Esophagus (tissue), 2 donors: Measurements from ENCODE around the gene CDHR1. TPM values are rescaled to one million over a fixed set of nuclear protein-coding genes. Genes with fewer than 3 reads are reported as not detected.
A peak's percentile ranks its signal among the peaks of the same experiment; 100 is the strongest.

Experiments
- H3K27ac ChIP-seq, 2 donors: one replicate each; pipeline ENCODE4 v1.5.1; 2013; ENCODE audit warnings: low read depth in 2 of 2, mild to moderate bottlenecking in 2 of 2, inconsistent platforms in 1 of 2, low read length in 1 of 2, moderate library complexity in 1 of 2
- H3K27me3 ChIP-seq, 2 donors: one replicate each; pipeline ENCODE4 v1.6.1; 2013; ENCODE audit warnings: low read length in 2 of 2, control low read depth in 1 of 2, mild to moderate bottlenecking in 1 of 2; ENCODE audit not compliant: insufficient read depth in 2 of 2, control insufficient read depth in 1 of 2
- H3K36me3 ChIP-seq, 2 donors: one replicate each; pipeline ENCODE4 v1.6.1; 2013; ENCODE audit warnings: low read length in 1 of 2; ENCODE audit not compliant: control insufficient read depth in 2 of 2, insufficient read depth in 2 of 2
- H3K4me1 ChIP-seq, 2 donors: one replicate each; pipeline ENCODE4 v1.6.1; 2013; ENCODE audit warnings: low read length in 1 of 2; ENCODE audit not compliant: control insufficient read depth in 2 of 2, insufficient read depth in 2 of 2
- H3K4me3 ChIP-seq, 2 donors: one replicate each; pipeline ENCODE4 v1.5.1; 2013; ENCODE audit warnings: low read length in 2 of 2, mild to moderate bottlenecking in 2 of 2, low read depth in 1 of 2, moderate library complexity in 1 of 2
- H3K9me3 ChIP-seq, 2 donors: one replicate each; pipeline ENCODE4 v1.6.1; 2013; ENCODE audit warnings: mild to moderate bottlenecking in 2 of 2, low read depth in 1 of 2, low read length in 1 of 2, moderate library complexity in 1 of 2; ENCODE audit not compliant: control insufficient read depth in 2 of 2, insufficient read depth in 1 of 2
- WGBS, 2 donors: extraction: QIAGEN DNeasy Blood & Tissue Kit; methylation state at CpG; one replicate each; pipeline ENCODE4 v1.1.7; 2013; 5-methylcytosine and 5-hydroxymethylcytosine counted together
- polyA plus RNA-seq, 2 donors: library from polyadenylated mRNA; stranded (reverse); fragments of 200-250 nt; gene quantifications; one replicate each; pipeline ENCODE4 v1.2.3, GENCODE V29; 2013
- donor health status: healthy with polysubstance abuse.
- donor health status: Bipolar disorder and iron deficiency.

The CDHR1 gene
- polyA plus RNA-seq, 2 donors: 5.0 to 16.1 TPM

DNA sequence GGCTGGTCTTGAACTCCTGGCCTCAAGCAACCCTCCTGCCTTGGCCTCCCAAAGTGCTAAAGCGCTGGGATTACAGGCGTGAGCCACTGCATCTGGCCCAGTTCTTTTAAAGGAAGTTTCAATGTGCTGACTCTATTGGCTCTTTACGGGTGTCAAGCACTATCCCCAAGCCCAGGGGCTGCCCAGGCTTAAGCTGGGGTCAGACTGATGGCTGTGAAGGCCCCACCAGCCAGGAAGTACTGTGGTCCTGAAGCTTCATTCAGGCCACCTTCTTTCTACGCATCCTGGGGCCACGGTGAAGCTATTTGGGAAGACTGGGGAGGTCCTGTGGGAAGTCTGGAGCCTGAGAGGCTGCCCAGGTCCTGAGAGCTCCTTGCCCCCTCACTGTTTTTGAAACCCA is 12.7 kb upstream of the CDHR1 start:
- WGBS, 2 donors: 85 to 94% methylated on average over 5 of the region's 5 CpGs
- peaks cover 0 to 24% of the 10 kb centered on the region in 2 donors for H3K4me1 ChIP-seq
- no peaks in the 10 kb centered on the region for H3K27me3 ChIP-seq

DNA sequence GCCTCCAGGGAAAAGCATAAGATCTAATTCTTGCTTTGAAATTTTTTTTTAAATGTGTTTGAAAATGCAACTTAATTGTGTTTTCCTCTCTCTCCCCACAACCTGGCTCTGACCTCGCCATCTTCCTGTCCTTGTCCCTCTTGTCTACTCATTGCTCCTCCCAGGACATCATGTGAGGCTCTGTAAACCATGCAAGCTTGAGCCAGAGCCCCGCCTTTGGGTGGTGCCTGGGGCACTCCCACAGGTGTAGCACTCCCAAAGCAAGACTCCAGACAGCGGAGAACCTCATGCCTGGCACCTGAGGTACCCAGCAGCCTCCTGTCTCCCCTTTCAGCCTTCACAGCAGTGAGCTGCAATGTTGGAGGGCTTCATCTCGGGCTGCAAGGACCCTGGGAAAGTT is 9.8 kb upstream of the CDHR1 start:
- H3K9me3 ChIP-seq: no peaks in the 10 kb centered on the region
- H3K36me3 ChIP-seq: no peaks in the 10 kb centered on the region
- H3K4me1 ChIP-seq: peaks cover 0 to 2% of the 10 kb centered on the region in 2 donors
- WGBS, 2 donors: 47 to 57% methylated on average over 4 of the region's 4 CpGs
- H3K27ac ChIP-seq: peak overlapping the region in 1 of 2 donors; percentile 19
- H3K4me3 ChIP-seq: no peak overlapping the region
- H3K27me3 ChIP-seq: no peaks in the 10 kb centered on the region

More for the DNA sequence above, 12.7 kb upstream of the CDHR1 start:
- Histone ChIP-seq H3K36me3 (peaks cover 0 to 1% of the 10 kb centered on the region in 2 donors), H3K9me3 (peaks cover 0 to 3% of the 10 kb centered on the region in 2 donors), H3K4me3 (no peak overlapping the region), H3K27ac (no peak overlapping the region)

DNA sequence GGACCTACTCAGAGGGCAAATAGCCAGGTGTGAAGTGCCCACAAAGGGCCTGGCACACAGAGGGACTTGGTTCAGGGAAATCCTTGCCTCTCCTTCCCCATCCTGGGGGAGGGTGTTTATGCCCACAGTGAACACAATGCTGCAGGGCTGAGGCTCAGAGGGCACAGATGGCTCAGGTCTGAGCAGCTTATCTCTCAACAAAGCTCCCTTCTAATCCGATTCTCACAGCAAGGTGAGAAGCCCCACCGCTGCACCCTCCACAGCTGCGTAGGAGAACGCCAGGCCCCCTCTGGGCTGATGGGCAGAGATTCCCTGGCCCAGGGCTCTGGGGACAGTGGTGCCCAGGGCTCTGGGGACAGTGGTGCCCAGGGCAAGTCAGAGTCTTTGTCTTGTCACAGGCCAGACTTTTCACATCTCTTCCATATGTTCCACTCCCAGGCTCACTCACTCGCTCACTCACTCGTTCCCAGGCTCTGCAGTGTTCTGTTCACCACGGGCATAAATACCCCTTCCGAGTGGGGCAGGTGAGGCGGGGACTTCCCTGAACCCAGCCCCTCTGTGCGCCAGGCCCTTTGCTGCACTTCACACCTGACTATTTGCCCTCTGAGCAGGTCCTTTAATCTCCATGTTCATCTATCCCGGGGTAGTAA is 8.7 kb upstream of the CDHR1 start:
- Histone ChIP-seq H3K4me1 (peaks cover 0 to 2% of the 10 kb centered on the region in 2 donors), H3K4me3 (no peak overlapping the region), H3K36me3 (no peaks in the 10 kb centered on the region), H3K27me3 (no peaks in the 10 kb centered on the region), H3K9me3 (no peaks in the 10 kb centered on the region), H3K27ac (no peak overlapping the region)
- WGBS, 2 donors: 74 to 75% methylated on average over 11 of the region's 11 CpGs

DNA sequence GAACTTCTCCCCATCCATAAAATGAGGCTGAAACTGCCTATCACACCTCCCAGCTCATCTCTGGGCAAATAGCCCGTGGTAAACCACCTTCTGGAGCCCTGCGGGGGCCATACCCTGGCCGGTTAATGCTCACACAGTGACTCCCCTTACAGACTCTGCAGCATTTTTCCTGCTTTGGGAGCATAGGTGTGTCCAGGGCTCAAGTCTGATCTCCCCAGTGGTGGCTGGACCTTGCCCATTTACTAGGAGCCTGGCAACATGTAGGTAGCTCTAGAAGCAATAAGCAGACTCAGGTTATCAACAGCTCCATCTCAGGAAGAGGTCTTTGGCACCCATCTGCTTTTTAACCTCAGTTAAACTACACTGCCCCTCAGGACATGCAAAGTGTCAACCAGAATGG is 5.5 kb upstream of the CDHR1 start:
- 73 to 82% methylated on average over 3 of the region's 3 CpGs for WGBS, 2 donors
- Histone ChIP-seq H3K27me3 (no peaks in the 10 kb centered on the region), H3K9me3 (no peaks in the 10 kb centered on the region)

DNA sequence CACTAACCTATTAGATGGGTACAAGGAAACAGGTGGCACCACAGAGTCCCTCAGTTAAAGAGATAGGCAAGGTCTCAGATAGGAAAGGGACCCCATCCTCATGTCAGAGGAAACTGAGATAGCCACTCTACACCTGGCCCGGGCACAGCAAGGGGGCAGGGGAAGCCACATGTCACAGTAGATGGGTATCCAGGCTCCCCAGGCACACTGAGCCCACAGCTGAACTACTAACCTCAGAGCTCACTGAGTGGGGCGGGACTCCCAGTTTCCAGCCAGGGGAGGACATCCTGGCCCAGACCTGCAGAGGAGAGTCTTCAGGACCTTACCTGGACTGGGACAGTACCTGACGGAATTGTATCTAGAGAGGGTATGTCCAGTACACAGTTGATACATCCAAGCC is 3.7 kb upstream of the CDHR1 start:
- no peak overlapping the region for H3K27ac ChIP-seq
- H3K36me3 ChIP-seq: no peaks in the 10 kb centered on the region
- H3K9me3 ChIP-seq: no peaks in the 10 kb centered on the region
- no peaks in the 10 kb centered on the region for H3K27me3 ChIP-seq
- H3K4me3 ChIP-seq: no peak overlapping the region
- 71 to 87% methylated on average over 3 of the region's 3 CpGs for WGBS, 2 donors
- H3K4me1 ChIP-seq: peaks cover 14 to 19% of the 10 kb centered on the region in 2 donors

More for the DNA sequence above, 5.5 kb upstream of the CDHR1 start:
- Histone ChIP-seq H3K4me3 (no peak overlapping the region), H3K36me3 (no peaks in the 10 kb centered on the region), H3K4me1 (peaks cover 0 to 10% of the 10 kb centered on the region in 2 donors), H3K27ac (no peak overlapping the region)

DNA sequence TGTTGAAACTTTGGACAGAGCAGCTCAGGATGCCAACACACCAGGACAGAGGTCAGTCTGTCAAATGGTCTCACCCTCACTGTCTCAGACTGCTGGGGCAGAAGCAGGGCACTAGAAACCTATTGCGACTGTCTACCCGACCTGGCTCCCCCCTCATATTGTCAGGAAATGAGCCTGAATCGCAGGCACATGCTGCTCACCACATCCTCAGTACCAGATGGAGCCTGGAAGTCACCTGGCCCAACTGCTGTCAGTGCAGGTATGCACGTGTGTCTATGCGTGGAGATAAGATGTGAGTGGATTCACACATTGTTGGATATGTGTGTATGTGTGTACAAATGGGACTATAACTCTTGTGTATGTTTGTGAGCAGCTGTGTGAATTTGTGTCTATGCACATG is 3.2 kb upstream of the CDHR1 start:
- Histone ChIP-seq H3K27me3 (no peaks in the 10 kb centered on the region), H3K9me3 (no peaks in the 10 kb centered on the region), H3K36me3 (no peaks in the 10 kb centered on the region), H3K4me1 (peaks cover 14 to 19% of the 10 kb centered on the region in 2 donors), H3K27ac (no peak overlapping the region), H3K4me3 (no peak overlapping the region)
- WGBS, 2 donors: 54 to 59% methylated on average over 5 of the region's 5 CpGs

DNA sequence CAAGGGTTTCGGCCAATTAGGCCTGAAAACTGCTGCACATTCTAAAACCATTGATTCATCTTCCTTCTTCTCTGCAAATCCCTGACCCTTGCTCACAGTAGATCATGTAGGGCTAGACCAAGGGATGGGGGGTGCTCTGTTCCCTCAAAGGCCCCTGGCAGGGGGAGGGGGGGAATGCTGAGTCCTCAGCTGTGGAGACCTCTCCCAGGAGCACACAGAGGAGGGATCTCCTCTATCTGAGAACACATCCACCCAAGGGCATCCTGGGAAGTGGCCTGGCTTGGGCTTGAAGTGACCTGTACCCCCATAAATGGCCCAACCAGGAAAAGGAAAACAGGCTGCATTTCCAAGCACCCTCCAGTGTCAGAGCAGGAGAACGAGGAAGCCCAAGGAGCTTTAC is 1.0 kb upstream of the CDHR1 start:
- Histone ChIP-seq H3K27ac (no peak overlapping the region), H3K4me3 (no peak overlapping the region), H3K27me3 (no peaks in the 10 kb centered on the region), H3K4me1 (peaks cover 16 to 23% of the 10 kb centered on the region in 2 donors), H3K9me3 (no peaks in the 10 kb centered on the region), H3K36me3 (no peaks in the 10 kb centered on the region)
- WGBS, 2 donors: 94 to 95% methylated on average over 2 of the region's 2 CpGs

DNA sequence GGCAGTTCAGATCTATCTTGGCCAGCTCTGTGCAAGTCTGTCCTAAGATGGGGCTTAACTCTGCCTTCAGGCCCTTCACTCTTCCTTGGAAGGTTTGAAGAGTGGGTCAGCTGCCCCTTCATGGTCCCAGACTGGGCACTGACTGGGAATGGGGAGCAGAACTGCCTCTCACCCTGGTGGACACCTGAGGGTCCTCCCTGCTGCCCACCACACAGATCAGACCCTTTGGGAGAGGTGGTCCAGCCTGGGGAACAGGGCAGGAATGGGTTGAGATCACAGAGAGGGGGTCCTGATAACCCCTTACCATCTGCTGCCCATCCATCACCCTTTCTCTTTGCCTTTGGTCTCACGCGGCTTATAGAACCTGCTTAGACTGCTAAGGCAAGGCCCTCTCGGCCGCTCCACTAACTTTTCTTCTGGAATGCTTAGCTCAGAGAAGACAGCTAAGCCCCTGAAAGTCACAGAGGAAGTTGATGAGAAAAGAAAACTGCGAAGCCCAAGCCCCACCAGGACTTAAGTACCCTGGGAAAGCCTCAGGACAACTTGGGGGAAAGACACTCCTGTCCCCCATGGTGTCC is 402 bp upstream of the CDHR1 start:
- WGBS, 2 donors: 32 to 41% methylated on average over 5 of the region's 5 CpGs
- Histone ChIP-seq H3K4me3 (peak overlapping the region; percentile 54 to 56), H3K9me3 (no peaks in the 10 kb centered on the region), H3K27ac (no peak overlapping the region), H3K4me1 (peaks cover 16 to 23% of the 10 kb centered on the region in 2 donors), H3K36me3 (no peaks in the 10 kb centered on the region), H3K27me3 (no peaks in the 10 kb centered on the region)

DNA sequence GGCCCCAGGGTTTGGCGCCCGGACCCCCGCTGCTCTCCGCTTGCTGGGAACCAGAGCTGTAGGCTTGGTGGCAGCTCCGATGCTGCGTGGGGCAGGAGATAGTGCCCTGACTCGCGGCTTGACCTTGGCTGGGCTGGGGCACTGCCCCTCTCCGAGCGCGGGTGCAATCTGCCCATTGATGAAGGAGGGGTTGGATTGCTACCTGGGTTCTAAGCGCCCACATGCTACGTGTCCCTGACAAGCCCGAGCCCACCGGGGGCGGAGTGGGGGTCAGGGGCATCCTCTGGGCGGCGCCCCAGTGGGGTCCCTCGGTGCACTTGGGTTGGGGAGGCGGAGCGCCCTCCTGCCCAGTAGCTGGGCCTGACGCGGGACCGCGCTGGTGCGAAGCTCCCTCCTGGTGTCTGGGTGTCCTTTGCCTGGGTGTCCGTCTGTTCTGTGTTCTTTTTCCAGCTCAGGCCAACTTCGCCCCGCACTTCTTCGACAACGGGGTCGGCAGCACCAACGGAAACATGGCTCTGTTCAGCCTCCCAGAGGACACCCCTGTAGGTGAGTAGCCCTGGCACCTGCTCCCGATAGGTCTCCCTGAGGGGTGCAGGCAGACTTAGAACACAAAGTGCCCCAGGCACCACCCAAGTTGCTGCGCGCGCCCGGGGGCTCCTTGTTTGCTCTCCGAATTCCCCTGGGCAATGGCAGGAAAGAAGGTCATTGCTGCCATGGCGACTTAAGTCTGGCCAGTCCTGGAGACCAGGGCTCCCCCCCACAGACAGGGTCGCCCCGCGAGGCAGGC is 900 bp downstream of the CDHR1 start:
- H3K4me3 ChIP-seq: peak overlapping the region; percentile 54 to 56
- no peaks in the 10 kb centered on the region for H3K27me3 ChIP-seq
- no peaks in the 10 kb centered on the region for H3K36me3 ChIP-seq
- no peaks in the 10 kb centered on the region for H3K9me3 ChIP-seq
- 19 to 21% methylated on average over 43 of the region's 43 CpGs for WGBS, 2 donors
- H3K4me1 ChIP-seq: peaks cover 16 to 23% of the 10 kb centered on the region in 2 donors
- no peak overlapping the region for H3K27ac ChIP-seq
